ENCODE data around the gene TSC22D4.
"Not testable (repeated sequence)": the region's sequence is repeated elsewhere in the genome, so short reads cannot be mapped to it uniquely, and the experiment has no call there.

TSC22D4 gene

GRCh38 chr7:100472854-100473499 lies 6.0 kb downstream of the TSC22D4 start:
- DNase-seq (ENCODE audit: low read depth) = peak; percentile 52

- no peak for DNase-seq (ENCODE audit: low read depth)
Observed at GRCh38 chr7:100472121-100472851, 6.7 kb downstream of the TSC22D4 start.

- DNase-seq (ENCODE audit: low read depth) = no peak
Observed at GRCh38 chr7:100471021-100471420, 8.0 kb downstream of the TSC22D4 start.

DNA sequence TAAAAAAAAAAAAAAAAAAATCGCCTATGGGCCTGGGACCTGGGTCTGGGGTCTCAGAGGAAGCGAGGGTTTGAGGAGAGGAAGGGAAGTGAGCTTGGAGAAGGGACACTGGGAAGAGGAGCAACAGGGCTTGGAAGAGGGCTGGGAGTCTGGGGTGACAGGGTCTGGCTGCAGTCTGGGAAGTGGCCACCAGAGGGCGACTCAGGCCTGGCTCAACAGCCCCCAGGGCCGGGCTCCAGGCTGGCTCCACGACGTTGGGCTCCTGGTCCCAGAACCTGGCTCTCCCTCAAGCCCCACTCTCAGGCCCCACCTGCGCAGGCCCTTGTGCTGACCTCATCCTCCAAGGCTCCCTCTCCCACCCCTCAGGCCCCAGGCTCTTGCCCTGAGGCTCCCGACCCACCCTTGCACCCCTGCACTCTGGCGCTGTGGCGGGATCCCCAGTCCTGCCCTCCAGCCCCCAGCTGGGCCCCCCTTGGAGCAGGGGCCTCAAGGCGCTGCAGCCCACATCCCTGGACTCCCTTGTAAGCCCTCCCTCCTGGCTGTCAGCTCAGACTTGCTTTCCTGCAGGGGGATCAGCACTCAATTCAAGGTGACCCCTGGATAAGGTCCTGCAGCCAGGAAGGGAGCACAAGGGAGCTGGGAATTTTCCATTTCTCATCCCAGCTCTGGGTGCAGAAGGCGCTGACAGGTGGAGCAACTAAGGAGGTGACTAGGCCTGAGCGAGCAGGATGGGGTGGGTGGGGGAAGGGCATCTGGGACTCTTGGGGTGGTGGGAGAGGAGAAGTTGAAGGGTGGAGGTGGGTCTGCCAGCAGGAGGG lies 9.6 kb downstream of the TSC22D4 start:
- peak; percentile 52 for DNase-seq (ENCODE audit: low read depth)

- no peak for DNase-seq (ENCODE audit: low read depth)
Observed at GRCh38 chr7:100467638-100468373, 11.2 kb downstream of the TSC22D4 start.

DNA sequence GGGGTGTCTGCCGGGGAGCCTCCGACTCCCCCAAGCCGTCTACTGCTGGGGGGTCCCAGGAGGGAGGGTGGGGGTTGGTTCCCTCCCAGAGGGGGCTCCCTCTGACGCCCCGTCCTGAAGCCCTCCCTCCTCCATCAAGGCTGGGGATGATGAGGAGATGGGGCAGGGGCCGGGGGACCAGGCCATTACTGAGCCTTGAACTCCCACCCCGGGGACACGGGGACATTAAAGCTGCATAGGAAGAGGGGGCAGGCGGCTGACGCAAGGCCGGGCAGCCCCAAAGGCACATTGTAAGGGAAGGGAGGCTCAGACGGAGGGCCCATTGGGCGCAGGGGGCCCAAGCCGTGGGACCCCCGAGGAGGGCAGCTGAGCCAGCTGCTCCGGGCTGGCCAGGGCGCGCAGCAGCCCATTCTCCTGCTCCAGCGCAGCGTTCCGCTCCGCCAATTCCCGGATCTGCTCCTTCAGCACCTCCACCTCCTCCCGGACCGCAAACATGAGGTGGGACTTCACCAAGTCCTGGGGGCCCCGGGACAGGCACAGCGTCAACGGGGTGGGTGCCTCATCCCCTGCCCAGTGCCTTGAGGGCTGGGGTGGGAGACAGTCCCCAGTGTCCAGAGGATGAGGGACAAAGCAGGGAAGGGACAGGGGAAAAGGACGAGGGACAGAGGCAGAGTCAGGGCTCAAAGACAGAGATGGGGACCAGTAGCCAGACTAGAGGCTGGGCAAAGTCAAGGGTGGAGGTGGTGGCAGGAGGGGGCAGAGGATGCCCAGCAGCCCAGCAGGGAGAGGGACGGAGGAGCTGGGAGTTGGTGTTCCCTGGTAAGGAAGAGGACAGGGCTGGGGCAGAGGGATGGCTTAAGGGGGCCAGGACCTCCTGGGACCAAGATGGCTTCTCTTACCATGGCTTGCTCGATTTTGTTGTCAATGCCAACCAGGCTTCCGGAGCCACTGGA lies 12.1 kb downstream of the TSC22D4 start:
- DNase-seq (ENCODE audit: low read depth) = no peak

- DNase-seq (ENCODE audit: low read depth) = peak; percentile 70
Observed at GRCh38 chr7:100465702-100466311, 13.2 kb downstream of the TSC22D4 start.

DNA sequence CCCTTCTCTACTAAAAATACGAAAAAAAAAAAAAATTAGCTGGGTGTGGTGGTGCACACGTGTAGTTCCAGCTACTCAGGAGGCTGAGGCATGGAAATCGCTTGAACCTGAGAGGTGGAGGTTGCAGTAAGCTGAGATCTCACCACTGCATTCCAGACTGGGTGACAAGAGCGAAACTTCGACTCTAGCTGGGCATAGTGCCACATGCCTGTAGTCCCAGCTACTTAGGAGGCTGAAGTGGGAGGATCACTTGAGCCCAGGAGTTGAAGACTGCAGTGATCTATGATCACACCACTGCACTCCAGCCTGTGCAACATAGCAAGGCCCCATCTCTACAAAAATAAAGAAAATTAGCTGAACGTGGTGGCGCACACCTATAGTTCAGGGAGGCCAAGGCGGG lies 13.7 kb downstream of the TSC22D4 start:
- no peak for DNase-seq (ENCODE audit: low read depth)

DNA sequence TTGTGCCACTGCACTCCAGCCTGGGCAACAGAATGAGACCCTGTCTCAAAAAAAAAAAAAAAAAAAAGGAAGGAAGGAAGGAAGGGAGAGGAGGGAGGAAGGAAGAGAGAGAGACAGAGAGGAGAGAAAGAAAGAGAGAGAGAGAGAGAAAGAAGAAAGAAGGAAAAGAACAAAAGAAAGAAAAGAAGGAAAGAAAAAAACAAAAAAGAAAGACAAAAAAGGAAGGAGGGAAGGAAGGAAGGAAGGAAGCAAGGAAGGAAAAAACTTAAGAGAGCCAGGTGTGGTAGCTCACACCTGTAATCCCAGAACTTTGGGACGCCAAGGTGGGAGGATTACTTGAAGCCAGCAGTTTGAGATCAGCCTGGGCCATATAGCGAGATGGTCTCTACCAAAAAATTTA lies 14.2 kb downstream of the TSC22D4 start:
- no peak for DNase-seq (ENCODE audit: low read depth)

DNA sequence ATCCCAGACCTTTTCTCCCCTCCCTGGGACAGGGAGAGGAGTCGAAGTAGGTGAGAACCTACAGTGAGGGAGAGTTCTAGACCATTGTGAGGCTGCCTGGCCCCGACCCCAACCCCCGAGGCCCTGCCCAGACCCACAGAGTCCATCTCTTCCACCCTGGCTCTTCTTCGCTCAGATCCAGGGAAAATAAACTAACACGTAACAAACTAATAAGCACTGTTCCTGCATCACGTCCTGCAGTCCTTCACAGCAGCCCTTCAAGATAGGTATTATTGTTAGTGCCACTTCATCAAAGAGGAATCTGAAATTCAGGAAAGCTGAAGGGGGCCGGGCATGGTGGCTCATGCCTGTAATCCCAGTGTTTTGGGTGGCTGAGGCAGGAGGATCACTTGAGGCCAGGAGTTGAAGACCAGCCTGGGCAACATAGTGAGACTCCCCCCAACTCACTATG lies 14.8 kb downstream of the TSC22D4 start, which contains the start of gene SPACDR:
SPACDR (minus strand) TSS at position 51 of the 451 bp plus-strand sequence. CDS start 235 bp downstream, outside the sequence.
- DNase-seq (ENCODE audit: low read depth) = no peak

GRCh38 chr7:100457033-100457432 lies 22.0 kb downstream of the TSC22D4 start:
- DNase-seq (ENCODE audit: low read depth) = no peak

- DNase-seq (ENCODE audit: low read depth) = no peak
Observed at GRCh38 chr7:100456562-100456961, 22.5 kb downstream of the TSC22D4 start.

DNA sequence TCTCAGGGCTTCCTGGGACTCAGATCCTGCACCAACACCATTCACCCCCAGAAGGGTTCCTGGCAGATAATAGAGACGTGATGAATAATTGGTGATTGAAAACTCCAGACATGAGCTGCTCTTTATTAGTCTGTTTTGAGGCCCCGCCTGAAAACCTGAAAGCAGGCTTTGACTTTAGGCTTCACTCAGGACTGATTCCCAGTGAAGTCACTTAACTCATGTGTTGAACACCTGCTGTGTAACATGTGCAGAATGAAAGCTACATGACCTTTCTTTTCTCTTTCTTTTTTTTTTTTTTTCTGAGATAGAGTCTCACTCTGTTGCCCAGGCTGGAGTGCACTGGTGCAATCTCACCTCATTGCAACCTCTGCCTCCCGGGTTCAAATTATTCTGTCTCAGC lies 23.8 kb downstream of the TSC22D4 start:
- DNase-seq (ENCODE audit: low read depth) = no peak

DNA sequence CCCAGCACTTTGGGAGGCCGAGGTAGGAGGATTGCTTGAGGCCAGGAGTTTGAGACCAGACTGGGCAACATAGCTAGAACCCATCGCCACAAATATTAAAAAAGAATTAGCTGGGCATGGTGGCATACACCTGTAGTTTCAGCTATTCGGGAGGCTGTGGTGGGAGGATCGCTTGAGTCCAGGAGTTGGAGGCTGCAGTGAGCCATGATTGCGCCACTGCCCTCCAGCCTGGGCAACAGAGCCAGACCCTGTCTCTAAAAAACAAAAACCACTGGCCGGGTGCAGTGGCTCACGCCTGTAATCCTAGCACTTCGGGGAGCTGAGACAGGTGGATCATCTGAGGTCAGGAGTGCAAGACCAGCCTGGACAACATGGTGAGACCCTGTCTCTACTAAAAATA lies 25.2 kb downstream of the TSC22D4 start:
- DNase-seq (ENCODE audit: low read depth) = not testable (repeated sequence)

GRCh38 chr7:100452513-100452912 lies 26.5 kb downstream of the TSC22D4 start:
- no peak for DNase-seq (ENCODE audit: low read depth)

GRCh38 chr7:100449190-100449795 lies 29.7 kb downstream of the TSC22D4 start:
- no peak for DNase-seq (ENCODE audit: low read depth)

DNA sequence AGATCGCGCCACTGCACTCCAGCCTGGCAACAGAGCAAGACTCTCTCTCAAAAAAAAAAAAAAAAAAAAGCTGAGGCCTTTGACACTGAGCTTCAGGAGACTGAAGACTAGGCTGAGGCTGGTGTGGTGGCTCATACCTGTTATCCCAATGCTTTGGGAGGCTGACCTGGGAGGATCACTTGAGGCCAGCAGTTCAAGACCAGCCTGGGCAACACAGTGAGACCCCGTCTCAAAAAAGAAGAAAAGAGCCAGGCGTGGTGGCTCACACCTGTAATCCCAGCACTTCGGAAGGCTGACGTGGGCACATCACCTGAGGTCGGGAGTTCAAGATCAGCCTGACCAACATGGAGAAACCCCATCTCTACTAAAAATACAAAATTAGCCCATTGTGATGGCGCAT lies 31.7 kb downstream of the TSC22D4 start:
- not testable (repeated sequence) for DNase-seq (ENCODE audit: low read depth)

- DNase-seq (ENCODE audit: low read depth) = peak; percentile 64
Observed at GRCh38 chr7:100446040-100446439, 33.0 kb downstream of the TSC22D4 start.

DNA sequence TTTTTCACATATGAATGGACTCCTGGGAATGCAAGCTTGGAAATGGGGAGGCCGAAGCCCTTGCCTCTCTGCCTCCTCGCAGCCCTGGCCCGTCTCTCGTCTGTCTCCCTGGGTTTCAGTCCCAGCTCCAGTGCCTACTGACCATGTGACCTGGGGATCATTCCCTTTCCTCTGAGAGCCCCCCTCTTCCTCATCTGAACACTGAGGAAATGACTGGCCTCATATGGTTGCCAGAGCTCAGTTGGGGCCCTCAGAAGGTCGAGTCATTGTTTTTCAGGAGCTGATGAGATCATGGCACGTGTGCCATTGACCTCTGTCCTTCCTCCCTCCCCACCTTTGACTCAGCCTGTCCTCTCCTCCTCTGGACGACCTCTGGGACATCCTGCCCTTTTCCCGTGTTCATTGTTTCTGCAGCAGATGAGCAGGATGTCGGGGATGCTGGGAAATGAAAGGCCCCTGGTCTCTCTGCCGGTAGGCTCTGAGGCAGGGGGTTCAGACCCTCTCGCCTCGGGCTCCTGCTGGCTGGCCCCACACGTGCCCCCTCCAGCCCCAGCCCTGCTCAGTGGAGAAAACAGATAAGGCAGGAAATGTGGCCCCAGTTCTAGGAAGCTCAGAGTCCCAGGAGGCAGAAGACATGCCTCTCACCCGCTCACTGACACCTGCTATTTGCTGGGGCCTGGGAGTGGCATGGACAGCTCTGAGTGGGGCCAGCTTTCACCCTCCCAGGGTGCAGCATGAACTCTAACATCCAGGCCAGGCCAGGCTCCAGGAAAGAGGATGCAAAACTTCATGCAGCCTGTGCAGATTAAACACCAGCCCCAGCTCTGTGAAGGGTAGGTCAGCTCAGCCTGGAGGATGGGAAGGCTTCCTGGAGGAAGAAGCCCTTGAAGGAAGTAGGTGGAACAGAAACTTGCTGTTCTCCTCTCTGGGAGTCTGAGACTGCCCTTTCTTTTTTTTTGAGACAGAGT lies 34.4 kb downstream of the TSC22D4 start:
- peak; percentile 73 for DNase-seq (ENCODE audit: low read depth)

Data from amniotic epithelial cell (primary cell).